HS-5 (cell line): ENCODE data around the gene ZPBP2.

ENCODE experiments used
- DNase-seq: peaks from one replicate; pipeline ENCODE4 v3.0.0-alpha.2; 2012; ENCODE audit warnings: low read depth

The ZPBP2 gene

GRCh38 chr17:39913989-39914388 is 46.0 kb downstream of the ZPBP2 start:
- no peak for DNase-seq

- DNase-seq, result no peak
Observed at GRCh38 chr17:39915559-39915958, 47.6 kb downstream of the ZPBP2 start.

GRCh38 chr17:39916918-39917317 is 48.9 kb downstream of the ZPBP2 start:
- DNase-seq, result no peak

GRCh38 chr17:39919087-39919683 is 51.2 kb downstream of the ZPBP2 start:
- no peak for DNase-seq

DNA sequence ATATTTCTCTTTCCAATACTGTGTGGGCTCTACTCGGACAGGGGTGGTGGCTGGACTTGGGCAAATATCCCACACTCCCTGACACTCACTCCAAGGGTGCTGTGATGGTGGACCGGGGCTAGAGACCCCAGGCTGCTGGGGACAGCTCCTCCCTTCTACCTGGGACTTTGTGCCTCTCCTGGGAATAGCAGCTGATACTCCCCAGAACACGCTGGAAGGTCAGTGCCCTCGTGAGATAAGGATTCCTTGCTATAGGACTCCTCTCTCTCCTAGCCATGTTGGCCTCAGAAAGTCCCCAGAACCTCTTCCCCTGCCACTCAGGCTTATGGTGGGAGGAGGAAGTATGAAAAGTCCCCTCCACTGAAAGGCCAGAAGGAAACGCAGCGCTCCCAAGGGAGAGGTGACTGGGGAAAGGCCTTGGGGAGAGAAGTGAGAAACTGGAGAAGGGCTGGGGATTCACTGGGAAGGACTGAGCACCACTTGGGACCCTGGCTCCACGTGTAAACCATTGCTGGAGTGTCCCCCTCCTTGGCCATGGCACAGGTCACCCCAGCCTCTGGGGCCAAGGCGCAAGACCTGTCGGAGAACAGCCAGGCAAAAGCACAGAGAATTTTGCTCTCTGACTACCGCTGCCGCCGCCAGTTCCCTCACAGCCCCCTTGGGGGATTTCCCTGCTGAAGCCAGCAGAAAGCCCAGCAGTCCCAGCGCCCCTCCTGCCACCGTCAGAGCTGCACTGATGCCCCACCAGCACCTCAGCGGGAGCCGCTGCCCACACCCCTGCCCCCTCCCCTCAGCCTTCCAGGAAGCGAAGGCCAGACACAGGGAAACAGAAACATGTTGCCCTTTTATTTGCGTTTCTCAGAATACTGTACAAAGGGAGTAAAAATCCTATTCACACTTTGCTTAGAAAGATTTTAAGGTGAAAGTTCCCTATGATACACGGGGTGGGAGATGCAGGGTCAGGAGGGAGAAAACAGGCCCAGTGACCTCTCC is 52.5 kb downstream of the ZPBP2 start:
- no peak for DNase-seq

- no peak for DNase-seq
Observed at GRCh38 chr17:39921323-39921722, 53.3 kb downstream of the ZPBP2 start.

DNA sequence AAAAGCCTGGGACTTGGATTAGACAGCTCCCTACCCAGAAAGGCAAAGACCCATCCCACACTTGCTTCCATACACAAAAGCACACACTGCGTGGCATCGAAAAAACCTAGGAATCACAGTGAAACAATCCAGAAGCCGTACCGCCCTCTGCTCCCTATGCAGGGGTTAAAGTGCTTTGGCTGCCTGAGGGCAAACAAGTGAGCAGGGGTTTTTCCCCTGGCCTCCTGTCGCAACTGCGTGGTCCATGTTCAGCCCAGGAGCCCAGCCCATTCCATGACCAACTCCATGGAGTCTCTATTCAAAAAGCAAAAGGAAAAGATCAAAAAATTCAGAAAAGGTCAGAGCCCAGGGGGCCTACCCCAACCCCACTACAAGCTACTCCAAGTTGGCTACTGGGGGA is 54.0 kb downstream of the ZPBP2 start:
- no peak for DNase-seq

- no peak for DNase-seq
Observed at GRCh38 chr17:39923230-39923629, 55.2 kb downstream of the ZPBP2 start.

- no peak for DNase-seq
Observed at GRCh38 chr17:39923836-39924690, 56.1 kb downstream of the ZPBP2 start.

DNA sequence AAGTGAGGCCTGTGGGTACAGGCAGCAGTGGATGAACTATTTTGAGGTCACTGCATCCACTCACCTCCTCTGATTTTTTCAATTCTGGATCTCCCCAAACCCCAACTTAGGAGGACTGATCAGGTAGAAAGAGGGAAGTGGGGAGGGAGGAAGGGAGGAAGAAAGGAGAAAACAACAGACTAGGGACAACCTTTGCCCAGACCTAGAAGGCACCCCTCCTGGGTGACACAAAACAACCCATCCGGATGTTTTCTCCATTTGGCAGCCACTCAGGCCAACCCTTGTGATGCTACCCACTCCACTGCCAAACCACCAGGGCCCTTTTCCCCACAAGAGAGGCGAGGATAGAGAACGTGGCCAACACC is 56.7 kb downstream of the ZPBP2 start:
- no peak for DNase-seq

GRCh38 chr17:39925282-39926134 is 57.5 kb downstream of the ZPBP2 start:
- no peak for DNase-seq

DNA sequence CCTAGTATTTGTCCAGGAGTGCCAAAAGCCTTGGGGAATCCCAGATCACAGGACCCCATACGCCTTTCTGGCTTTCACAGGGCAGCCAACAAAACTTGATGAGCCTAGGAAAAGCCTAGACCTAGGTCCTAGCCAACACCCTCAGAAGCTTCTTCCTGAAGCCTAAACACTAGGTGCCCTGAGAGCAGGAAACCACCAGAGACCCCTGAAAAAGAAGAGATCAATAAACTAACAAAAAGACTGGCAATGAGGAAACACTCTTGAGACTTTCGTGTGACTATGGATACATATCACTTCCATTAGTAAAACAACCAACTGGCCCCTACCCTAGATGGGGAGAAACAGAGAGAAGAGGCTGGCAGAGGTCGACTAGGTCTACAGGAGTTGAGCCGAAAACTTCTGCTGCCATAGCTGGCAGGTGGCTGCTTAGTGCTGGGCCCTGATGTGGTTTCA is 58.2 kb downstream of the ZPBP2 start:
- no peak for DNase-seq

DNA sequence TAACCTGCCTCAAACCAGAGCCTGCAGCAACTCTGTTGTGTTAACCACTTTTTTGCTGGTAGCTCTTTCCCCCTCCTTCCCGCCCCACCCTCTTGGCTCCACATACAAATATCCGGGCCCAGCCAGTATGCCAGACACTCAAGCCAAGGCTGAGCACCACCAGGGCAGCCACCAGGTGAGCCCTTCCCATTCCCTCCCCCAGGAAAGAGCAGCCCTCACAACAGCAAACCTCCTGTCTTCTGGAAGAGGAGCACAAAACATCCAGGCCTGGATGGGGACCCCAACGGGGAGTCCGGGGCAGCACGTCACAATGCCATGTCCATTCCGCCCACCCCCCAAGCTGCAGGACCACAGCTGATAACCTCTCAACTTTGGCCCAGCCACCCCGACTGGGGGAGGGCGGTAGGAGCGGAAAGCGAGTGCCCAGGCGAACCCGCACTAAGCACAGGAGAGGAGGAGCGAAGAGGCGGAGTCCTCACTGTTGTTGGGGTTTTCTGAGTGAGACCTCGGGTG is 58.6 kb downstream of the ZPBP2 start:
- no peak for DNase-seq
